GM12864 (cell line): ENCODE measurements around the gene SDK2.

Source experiments
- DNase-seq: peaks from one replicate; pipeline ENCODE4 v3.0.0-alpha.2; 2011; ENCODE audit warnings: low read depth
- H3K4me3 ChIP-seq: 2 replicates; pipeline ENCODE4 v1.5.1; 2011; ENCODE audit warnings: mild to moderate bottlenecking, low read depth, low read length, control low read depth
- TF ChIP-seq, protein P1 (sequence below): IDR thresholded peaks from 2 replicates; pipeline ENCODE4 v1.5.1; 2011; ENCODE audit warnings: low read depth, mild to moderate bottlenecking, moderate library complexity, low read length, control low read depth, inconsistent platforms; ENCODE audit errors: missing control alignments

SDK2 gene

GRCh38 chr17:73465130-73465952, 178.9 kb downstream of the SDK2 start:
- TF ChIP-seq, protein P1, sequence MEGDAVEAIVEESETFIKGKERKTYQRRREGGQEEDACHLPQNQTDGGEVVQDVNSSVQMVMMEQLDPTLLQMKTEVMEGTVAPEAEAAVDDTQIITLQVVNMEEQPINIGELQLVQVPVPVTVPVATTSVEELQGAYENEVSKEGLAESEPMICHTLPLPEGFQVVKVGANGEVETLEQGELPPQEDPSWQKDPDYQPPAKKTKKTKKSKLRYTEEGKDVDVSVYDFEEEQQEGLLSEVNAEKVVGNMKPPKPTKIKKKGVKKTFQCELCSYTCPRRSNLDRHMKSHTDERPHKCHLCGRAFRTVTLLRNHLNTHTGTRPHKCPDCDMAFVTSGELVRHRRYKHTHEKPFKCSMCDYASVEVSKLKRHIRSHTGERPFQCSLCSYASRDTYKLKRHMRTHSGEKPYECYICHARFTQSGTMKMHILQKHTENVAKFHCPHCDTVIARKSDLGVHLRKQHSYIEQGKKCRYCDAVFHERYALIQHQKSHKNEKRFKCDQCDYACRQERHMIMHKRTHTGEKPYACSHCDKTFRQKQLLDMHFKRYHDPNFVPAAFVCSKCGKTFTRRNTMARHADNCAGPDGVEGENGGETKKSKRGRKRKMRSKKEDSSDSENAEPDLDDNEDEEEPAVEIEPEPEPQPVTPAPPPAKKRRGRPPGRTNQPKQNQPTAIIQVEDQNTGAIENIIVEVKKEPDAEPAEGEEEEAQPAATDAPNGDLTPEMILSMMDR = no peak
- H3K4me3 ChIP-seq = no peak overlapping the region
- no peak for DNase-seq

- TF ChIP-seq, protein P1 = no peak
- no peak for DNase-seq
- no peak overlapping the region for H3K4me3 ChIP-seq
Observed at GRCh38 chr17:73464447-73464846, 179.8 kb downstream of the SDK2 start.

- TF ChIP-seq, protein P1 = no peak
- no peak overlapping the region for H3K4me3 ChIP-seq
- no peak for DNase-seq
Observed at GRCh38 chr17:73463821-73464220, 180.4 kb downstream of the SDK2 start.

- no peak for DNase-seq
- no peak overlapping the region for H3K4me3 ChIP-seq
- TF ChIP-seq, protein P1 = no peak
Observed at GRCh38 chr17:73462823-73463222, 181.4 kb downstream of the SDK2 start.

GRCh38 chr17:73459980-73460379, 184.3 kb downstream of the SDK2 start:
- H3K4me3 ChIP-seq = no peak overlapping the region
- TF ChIP-seq, protein P1 = no peak
- DNase-seq = no peak

DNA sequence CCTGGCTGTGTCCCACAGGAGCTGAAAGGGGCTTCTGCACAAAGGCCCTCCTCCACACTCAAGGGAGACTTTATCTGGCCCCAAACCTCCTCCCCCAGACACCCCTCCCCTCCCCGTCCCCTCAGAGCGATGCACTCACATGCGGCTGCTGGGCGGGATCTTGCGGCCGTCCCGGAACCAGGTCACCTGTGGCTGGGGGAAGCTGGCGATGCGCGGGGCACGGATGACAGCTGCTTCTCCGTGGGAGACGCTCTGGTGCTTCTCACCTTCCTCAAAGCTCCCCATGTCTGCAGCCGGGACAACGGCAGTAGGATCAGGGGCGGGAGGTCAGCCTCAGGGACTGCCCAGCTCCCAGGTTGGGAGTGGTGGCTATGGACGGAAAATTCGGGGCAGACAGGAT, 188.5 kb downstream of the SDK2 start:
- no peak for DNase-seq
- H3K4me3 ChIP-seq = no peak overlapping the region
- TF ChIP-seq, protein P1 = no peak
